Endometrial microvascular endothelial cells (primary cell): Measurements from ENCODE around the gene TIMM50. TPM values are rescaled to one million over a fixed set of nuclear protein-coding genes. Genes with fewer than 3 reads are reported as not detected.

Experiments used
- in situ Hi-C: cut with HindIII; loops from 2 replicates; pipeline ENCODE4 v1.10.0; 2017; ENCODE audit warnings: low sequenced_read_pairs, low pct_unique_long_range_greater_than_20kb; ENCODE audit errors: inconsistent ontology term
- total RNA-seq: library from RNA; depleted of rRNA; stranded (reverse); fragments of >200 nt; gene quantifications from one replicate; pipeline ENCODE4 v1.2.3, GENCODE V29; 2015; ENCODE audit errors: inconsistent ontology term

Gene TIMM50
- total RNA-seq, 1 donor from 2014 or later: 102 TPM

DNA sequence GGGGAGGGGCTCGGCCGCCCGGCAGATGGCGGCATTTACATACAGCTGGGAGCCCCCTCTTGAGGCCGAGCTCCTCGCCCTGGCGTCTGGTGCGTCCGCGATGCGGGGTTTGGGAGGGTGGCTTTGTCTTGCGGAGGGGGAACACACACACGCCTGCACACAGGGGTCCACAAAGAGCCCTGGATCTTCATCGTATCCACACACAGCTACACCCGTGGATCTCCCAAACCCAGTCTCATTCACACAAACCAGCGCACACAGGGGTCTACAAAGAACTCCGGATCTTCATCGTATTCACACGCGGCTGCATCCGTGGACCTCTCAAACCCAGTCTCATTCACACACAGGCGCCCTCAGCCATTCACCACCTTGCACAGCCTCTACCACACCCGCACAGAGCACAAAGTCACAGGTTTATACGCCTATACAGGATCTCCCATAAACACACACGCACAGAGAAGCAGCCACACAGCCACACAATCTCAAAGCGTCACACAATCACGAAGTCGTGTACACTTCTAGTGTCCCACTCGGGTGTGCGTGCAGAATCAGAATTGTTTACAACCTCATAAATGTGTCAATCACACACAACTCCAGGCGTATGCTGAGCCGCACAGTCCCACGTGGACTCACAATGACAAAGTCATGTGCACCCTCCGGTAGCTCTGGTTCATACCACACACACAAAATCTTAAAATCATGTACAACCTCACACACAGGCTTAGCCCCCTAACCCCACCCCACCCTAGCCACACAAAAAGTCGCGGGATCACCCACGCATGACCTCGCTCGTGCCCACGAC lies 17.6 kb downstream of the TIMM50 start:
- in situ Hi-C loops: no loop called here

- in situ Hi-C loops: no loop called here
These were observed 18.4 kb downstream of the TIMM50 start, which contains the start of gene DLL3 for GRCh38 chr19:39498798-39499642. Gene DLL3 (plus strand): TSS chr19:39498947. CDS start chr19:39498975, 28 bp downstream.

- in situ Hi-C loops: no loop called here
These were observed 19.3 kb downstream of the TIMM50 start for GRCh38 chr19:39499932-39500331.

- in situ Hi-C loops: no loop called here
These were observed 19.9 kb downstream of the TIMM50 start for GRCh38 chr19:39500543-39500942.

DNA sequence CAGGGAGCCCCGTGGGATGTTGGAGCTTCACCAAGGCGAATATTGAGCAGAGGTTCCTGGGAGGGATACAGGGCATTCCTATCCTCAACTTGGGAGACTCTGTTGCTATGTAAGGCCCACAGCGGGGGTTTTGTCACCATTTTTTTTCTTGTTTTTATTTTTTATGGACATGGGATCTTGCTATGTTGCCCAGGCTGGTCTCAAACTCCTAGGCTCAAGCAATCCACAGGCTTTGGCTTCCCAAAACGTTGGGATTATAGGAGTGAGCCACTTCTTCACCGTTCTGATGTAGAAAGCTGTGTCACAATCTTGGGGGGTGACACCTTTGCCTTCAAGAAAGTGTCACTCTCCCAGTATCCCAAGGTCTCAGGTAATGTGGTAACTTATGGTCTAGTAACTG lies 20.7 kb downstream of the TIMM50 start:
- in situ Hi-C loops: no loop called here

GRCh38 chr19:39502640-39503417 lies 22.2 kb downstream of the TIMM50 start:
- in situ Hi-C loops: no loop called here

GRCh38 chr19:39506598-39506943 lies 25.9 kb downstream of the TIMM50 start:
- in situ Hi-C loops: no loop called here

DNA sequence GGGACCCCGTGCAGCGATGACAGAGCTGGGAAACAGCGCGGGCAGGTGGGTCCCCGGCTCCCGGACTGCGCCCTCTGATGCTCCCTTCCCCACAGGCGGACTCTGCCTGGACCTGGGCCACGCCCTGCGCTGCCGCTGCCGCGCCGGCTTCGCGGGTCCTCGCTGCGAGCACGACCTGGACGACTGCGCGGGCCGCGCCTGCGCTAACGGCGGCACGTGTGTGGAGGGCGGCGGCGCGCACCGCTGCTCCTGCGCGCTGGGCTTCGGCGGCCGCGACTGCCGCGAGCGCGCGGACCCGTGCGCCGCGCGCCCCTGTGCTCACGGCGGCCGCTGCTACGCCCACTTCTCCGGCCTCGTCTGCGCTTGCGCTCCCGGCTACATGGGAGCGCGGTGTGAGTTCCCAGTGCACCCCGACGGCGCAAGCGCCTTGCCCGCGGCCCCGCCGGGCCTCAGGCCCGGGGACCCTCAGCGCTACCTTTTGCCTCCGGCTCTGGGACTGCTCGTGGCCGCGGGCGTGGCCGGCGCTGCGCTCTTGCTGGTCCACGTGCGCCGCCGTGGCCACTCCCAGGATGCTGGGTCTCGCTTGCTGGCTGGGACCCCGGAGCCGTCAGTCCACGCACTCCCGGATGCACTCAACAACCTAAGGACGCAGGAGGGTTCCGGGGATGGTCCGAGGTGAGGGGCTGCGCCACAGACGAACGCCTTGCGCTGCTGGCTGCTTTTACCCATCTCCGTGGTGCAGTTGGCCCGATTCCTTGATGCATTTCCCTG lies 26.5 kb downstream of the TIMM50 start:
- in situ Hi-C loops: no loop called here

DNA sequence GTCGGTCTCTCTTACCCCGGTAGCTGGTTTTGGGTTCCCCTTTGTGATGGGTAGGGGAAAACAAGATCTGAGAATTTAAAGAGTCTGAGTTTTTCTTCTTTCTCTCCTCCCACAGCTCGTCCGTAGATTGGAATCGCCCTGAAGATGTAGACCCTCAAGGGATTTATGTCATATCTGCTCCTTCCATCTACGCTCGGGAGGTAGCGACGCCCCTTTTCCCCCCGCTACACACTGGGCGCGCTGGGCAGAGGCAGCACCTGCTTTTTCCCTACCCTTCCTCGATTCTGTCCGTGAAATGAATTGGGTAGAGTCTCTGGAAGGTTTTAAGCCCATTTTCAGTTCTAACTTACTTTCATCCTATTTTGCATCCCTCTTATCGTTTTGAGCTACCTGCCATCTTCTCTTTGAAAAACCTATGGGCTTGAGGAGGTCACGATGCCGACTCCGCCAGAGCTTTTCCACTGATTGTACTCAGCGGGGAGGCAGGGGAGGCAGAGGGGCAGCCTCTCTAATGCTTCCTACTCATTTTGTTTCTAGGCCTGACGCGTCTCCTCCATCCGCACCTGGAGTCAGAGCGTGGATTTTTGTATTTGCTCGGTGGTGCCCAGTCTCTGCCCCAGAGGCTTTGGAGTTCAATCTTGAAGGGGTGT lies 27.2 kb downstream of the TIMM50 start:
- in situ Hi-C loops: no loop called here

- in situ Hi-C loops: no loop called here
These were observed 28.0 kb downstream of the TIMM50 start for GRCh38 chr19:39508629-39509028.

DNA sequence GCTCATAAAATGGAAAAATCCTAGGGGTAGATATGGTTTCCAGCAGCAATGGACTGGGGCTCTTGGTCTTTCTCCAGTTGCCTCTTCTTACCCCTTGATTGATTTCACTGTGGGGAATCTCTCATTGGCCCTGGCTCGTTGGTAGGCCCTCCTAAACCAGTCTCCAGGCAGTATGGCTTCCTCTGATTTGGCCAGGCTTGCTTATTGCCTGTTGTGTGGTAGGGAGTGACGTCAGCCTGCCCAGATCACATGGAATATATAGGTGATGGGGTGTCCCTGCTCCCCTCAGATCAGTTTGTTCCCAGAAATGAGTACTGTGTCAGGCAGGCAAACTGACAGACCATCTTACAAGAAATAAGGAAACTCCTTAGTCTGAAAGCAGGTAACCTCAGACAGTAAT lies 28.6 kb downstream of the TIMM50 start:
- in situ Hi-C loops: no loop called here

DNA sequence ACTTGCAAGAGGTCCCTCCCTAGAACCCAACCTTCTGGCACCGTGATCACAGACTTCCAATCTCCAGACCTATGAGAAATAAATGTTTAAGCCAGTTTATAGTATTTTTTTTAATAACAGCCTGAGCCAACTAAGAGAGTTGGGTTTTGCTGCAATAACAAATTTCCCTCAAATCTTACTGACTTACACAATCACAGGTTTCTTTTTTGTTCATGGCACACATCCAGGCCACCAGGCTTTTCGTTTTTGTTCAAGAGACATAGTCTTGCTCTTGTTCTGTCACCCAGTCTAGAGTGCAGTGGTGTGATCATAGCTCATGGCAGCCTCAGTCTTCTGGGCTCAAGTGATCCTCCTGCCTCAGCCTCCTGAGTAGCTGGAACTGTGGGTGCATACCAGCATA lies 32.4 kb downstream of the TIMM50 start:
- in situ Hi-C loops: no loop called here

DNA sequence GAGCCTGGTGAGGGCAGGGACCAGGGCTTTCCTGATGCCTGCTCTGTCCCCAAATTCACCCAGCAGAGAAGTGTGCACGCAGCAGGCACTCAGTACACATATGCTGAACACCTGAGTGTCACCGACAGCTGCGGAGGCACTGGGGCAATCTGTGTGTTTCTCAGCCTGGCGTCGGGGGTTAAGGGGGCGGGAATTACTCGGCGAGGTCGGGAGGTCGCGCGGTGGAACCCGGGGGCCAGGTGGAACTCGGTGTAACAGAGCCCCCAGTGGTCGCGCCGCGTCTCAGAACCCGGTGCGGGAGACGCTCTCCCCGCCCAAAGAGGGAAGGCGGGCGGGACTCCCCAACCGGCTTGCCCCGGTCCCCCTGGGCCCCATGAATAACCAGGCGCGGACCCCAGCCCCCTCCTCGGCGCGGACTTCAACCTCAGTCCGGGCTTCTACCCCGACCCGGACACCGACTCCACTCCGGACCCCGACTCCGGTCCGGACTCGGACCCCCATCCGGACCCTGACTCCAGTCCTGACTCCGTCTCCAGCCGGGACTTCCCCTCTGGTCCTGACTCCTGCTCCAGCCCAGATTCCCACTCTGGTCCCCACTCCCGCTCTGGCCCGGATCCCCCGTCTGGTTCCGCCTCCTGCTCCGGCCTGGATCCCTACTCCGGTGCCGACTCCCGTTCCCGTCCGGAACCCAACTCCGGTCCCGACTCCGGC lies 34.4 kb downstream of the TIMM50 start, which contains the start of gene SELENOV:
Gene SELENOV, plus strand, starts transcription at position 300 of the 711 bp plus-strand sequence. Its CDS starts 74 bp downstream, at position 374.
- in situ Hi-C loops: no loop called here

- in situ Hi-C loops: no loop called here
These were observed 35.0 kb downstream of the TIMM50 start for GRCh38 chr19:39515551-39516191.

DNA sequence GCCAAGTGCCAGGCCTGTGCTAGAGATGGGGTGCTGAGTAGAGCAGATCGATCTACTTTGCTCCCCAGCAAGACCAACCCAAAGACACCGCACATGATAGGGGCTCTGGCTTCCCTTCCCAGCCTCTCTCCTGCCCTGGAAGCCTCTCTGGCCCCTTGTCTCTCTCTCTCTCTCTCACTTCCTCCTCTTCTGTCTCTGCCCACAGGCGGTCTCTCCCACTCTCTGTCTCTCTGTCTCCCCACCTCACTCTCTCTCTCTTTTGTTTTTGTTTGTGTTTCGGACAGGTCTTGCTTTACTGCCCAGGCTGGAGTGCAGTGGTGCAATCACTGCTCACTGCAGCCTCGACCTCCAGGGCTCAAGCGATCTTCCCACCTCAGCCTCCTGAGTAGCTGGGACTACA lies 35.6 kb downstream of the TIMM50 start:
- in situ Hi-C loops: no loop called here

DNA sequence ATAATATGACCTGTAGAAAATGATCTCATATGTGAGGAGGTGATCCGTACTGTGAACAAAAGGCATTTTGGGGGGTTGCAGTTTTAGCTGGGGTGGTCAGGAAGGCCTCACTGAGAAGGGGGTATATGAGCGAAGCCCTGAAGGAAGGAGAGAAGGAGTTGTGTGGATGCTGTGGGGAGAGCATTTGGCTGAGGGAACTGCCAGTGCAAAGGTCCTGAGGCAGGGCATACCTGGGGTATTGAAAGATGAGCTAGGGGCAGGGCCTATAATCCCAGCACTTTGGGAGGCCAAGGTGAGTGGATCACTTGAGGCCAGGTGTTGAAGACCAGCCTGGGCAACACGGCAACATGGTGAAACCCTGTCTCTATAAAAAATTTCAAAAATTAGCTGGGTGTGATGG lies 36.8 kb downstream of the TIMM50 start:
- in situ Hi-C loops: no loop called here

DNA sequence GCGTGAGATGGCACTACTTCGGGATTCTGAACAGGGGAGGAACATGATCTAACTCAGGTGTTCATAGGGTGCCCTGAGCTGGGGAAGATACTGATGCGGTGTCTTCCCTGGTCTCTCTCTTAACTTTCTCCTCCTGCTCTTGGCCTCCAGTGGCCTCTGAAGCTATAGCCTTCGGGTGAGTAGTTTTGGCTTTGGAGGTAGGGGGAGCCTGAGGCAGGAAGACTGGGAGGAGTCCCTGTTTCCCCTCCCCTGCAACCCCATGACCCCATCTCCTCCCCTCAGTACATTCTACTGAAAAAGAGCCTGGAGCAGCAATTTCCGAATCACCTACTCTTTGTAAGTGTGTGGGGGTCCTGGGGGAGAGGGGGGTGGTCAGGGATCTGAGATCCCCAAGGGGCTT lies 37.8 kb downstream of the TIMM50 start:
- in situ Hi-C loops: no loop called here
